Measurements from ENCODE around the gene LSMEM2.
A peak's percentile ranks its signal among the peaks of the same experiment; 100 is the strongest.
"Not testable (repeated sequence)": the region's sequence is repeated elsewhere in the genome, so short reads cannot be mapped to it uniquely, and the experiment has no call there.

LSMEM2 gene

DNA sequence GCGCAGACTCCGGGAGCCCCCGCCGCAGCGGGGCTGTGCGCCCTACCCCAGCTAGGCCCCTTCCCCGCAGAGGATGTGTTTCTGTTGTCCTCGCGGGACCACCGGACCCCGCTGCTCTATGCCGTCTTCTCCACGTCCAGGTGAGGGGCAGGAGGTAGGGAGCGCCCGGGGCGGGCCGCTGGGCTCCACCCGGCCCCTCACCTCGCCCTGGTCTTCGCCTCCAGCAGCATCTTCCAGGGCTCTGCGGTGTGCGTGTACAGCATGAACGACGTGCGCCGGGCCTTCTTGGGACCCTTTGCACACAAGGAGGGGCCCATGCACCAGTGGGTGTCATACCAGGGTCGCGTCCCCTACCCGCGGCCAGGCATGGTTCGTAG, 5.2 kb upstream of the LSMEM2 start:
- in situ Hi-C loops (cut with HindIII; ENCODE audit: low pct_ligation_motif_present, low pct_unique_long_range_greater_than_20kb, low sequenced_read_pairs) = no loop called here
- no peak for DNase-seq

DNA sequence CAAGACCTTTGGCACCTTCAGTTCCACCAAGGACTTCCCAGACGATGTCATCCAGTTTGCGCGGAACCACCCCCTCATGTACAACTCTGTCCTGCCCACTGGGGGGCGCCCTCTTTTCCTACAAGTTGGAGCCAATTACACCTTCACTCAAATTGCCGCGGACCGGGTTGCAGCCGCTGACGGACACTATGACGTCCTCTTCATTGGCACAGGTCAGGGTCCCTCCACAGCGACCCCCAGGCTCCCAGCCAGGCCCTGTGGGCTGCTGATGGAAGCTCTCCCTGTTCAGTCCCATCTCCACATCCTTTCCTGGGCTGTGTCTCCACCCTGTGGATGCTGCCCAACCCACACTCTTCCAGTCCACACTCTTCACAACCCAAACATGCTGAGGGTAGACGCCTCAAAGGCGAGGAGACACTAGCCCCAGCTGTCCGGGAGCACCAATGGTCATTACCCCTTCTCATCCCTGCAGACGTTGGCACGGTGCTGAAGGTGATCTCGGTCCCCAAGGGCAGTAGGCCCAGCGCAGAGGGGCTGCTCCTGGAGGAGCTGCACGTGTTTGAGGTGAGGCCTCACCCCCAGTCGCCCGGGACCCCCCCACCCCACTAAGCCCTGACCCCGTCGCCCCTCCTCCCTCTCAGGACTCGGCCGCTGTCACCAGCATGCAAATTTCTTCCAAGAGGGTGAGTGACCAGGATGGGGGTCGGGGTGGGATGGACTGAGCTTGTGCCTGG, 4.3 kb upstream of the LSMEM2 start:
- in situ Hi-C loops (cut with HindIII; ENCODE audit: low pct_ligation_motif_present, low pct_unique_long_range_greater_than_20kb, low sequenced_read_pairs) = no loop called here
- peak; percentile 58 for DNase-seq

- in situ Hi-C loops (cut with HindIII; ENCODE audit: low pct_ligation_motif_present, low pct_unique_long_range_greater_than_20kb, low sequenced_read_pairs) = no loop called here
- DNase-seq = no peak
Measured at GRCh38 chr3:50275141-50275995, 3.5 kb upstream of the LSMEM2 start.

DNA sequence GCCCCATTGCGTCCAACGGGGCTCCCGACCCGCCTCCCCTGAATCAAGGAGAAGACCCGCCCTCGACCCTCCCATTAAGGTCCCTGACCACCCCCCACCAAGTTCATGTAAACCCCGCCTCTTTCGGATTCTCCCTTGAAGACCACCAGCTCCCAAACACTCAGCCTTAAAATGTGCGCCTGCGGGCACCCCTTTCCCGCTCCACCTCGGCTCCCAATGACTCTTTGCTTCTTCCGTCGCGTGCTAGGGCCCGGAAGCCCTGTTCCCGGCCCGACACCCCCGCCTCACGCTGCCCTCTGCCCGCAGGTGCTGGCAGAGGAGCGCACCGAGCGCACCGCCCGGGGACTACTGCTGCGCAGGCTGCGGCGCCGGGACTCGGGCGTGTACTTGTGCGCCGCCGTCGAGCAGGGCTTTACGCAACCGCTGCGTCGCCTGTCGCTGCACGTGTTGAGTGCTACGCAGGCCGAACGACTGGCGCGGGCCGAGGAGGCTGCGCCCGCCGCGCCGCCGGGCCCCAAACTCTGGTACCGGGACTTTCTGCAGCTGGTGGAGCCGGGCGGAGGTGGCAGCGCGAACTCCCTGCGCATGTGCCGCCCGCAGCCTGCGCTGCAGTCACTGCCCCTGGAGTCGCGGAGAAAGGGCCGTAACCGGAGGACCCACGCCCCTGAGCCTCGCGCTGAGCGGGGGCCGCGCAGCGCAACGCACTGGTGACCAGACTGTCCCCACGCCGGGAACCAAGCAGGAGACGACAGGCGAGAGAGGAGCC, 2.7 kb upstream of the LSMEM2 start:
- in situ Hi-C loops (cut with HindIII; ENCODE audit: low pct_ligation_motif_present, low pct_unique_long_range_greater_than_20kb, low sequenced_read_pairs) = no loop called here
- no peak for DNase-seq

DNA sequence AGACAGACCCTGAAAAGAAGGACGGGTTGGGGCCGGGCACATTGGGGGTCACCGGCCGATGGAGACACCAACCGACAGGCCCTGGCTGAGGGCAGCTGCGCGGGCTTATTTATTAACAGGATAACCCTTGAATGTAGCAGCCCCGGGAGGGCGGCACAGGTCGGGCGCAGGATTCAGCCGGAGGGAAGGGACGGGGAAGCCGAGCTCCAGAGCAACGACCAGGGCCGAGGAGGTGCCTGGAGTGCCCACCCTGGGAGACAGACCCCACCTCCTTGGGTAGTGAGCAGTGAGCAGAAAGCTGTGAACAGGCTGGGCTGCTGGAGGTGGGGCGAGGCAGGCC, 2.2 kb upstream of the LSMEM2 start:
- in situ Hi-C loops (cut with HindIII; ENCODE audit: low pct_ligation_motif_present, low pct_unique_long_range_greater_than_20kb, low sequenced_read_pairs) = no loop called here
- no peak for DNase-seq

GRCh38 chr3:50278123-50278879, 586 bp upstream of the LSMEM2 start:
- no peak for DNase-seq
- in situ Hi-C loops (cut with HindIII; ENCODE audit: low pct_ligation_motif_present, low pct_unique_long_range_greater_than_20kb, low sequenced_read_pairs) = no loop called here

GRCh38 chr3:50279255-50280016, 549 bp downstream of the LSMEM2 start:
- in situ Hi-C loops (cut with HindIII; ENCODE audit: low pct_ligation_motif_present, low pct_unique_long_range_greater_than_20kb, low sequenced_read_pairs) = no loop called here
- no peak for DNase-seq

- DNase-seq; in situ Hi-C loops (cut with HindIII; ENCODE audit: low pct_ligation_motif_present, low pct_unique_long_range_greater_than_20kb, low sequenced_read_pairs): not testable (repeated sequence)
Measured at GRCh38 chr3:50284121-50284520, 5.2 kb downstream of the LSMEM2 start.

DNA sequence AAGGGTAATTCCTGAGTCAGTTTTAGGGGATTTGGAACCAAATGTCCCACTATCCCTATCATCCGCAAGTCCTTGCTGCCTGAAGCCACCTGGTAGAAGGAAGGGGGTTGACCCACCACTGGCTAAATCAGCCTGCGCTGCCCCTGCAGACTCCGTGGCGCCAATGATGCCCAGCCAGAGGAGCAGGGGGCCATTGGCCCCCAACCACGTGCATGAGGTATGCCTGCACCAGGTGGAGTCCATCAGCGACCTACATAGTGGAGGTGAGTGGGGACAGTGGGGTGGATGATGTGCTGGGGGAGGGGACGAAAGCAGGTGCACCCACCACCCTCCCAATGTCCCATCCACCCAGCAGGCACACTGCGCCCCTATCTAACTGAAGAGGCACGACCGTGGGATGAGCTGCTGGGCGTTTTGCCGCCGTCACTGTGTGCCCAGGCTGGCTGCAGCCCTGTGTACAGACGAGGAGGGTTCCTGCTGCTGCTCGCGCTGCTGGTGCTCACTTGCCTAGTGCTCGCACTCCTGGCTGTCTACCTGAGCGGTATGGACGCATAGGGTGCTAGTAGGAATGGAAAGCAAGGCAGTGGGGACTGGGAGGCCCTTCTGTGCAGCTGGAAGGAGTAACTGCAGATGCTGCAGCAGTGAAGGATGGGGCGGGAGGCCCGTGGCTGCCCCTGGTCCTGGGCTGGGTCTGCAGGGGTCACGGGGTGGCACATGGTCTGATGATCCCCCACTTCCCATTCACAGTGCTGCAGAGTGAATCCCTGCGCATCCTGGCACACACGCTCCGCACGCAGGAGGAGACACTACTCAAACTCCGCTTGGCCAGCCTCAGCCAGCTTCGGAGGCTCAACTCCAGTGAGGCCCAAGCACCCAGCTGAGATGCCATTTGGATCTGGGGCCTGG, 7.7 kb downstream of the LSMEM2 start:
- DNase-seq = no peak
- in situ Hi-C loops (cut with HindIII; ENCODE audit: low pct_ligation_motif_present, low pct_unique_long_range_greater_than_20kb, low sequenced_read_pairs) = no loop called here

DNA sequence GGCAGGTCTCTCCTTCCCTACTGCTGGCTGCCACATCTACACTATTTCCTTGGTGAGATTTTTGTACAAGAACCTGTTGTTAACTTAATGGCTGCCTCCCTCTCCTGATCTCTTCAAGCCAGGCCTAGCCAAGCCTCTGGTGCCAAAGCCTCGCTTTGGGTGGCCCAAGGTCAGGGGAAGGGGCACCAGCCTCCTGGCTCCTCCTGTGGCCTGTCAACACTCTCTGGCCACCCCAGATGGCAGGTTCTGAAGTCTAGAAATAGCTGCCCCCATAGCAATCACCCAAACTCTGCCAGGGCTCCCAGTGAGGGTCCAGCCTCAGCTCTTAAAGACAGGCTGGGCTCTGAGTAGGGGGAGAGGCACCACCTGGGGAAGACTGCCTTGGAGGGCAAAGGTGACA, 8.4 kb downstream of the LSMEM2 start:
- in situ Hi-C loops (cut with HindIII; ENCODE audit: low pct_ligation_motif_present, low pct_unique_long_range_greater_than_20kb, low sequenced_read_pairs) = no loop called here
- DNase-seq = no peak

- in situ Hi-C loops (cut with HindIII; ENCODE audit: low pct_ligation_motif_present, low pct_unique_long_range_greater_than_20kb, low sequenced_read_pairs) = no loop called here
- DNase-seq = no peak
Measured at GRCh38 chr3:50288387-50289007, 9.6 kb downstream of the LSMEM2 start.

DNA sequence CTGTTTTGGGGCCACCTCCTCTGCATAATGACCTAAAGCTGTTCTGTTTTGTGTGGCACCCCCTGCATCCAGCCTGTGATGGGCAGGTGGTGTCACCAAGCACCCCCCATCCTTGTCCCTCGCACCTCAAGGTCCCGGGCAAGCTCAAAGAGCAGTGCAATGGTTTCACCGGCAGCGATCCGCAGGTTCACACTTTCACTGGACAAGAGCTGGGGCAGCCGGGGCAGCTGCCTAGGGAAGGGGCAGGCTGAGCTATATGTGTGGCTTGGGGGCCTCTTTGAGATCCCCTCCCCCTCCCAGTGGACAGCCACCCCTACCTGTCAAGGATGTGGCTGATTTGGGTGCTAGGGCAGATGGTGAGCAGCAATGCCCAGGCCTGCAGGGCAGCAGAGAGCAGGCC, 10.2 kb downstream of the LSMEM2 start:
- no peak for DNase-seq
- in situ Hi-C loops (cut with HindIII; ENCODE audit: low pct_ligation_motif_present, low pct_unique_long_range_greater_than_20kb, low sequenced_read_pairs) = no loop called here

- DNase-seq = no peak
- in situ Hi-C loops (cut with HindIII; ENCODE audit: low pct_ligation_motif_present, low pct_unique_long_range_greater_than_20kb, low sequenced_read_pairs) = no loop called here
Measured at GRCh38 chr3:50290161-50290641, 11.3 kb downstream of the LSMEM2 start.

- peak; percentile 95 for DNase-seq
- in situ Hi-C loops (cut with HindIII; ENCODE audit: low pct_ligation_motif_present, low pct_unique_long_range_greater_than_20kb, low sequenced_read_pairs) = no loop called here
Measured at GRCh38 chr3:50292159-50293078, 13.5 kb downstream of the LSMEM2 start, which contains the start of gene IFRD2. IFRD2 (minus strand) TSS chr3:50292429; CDS start chr3:50292274, 155 bp downstream.

- DNase-seq = no peak
- in situ Hi-C loops (cut with HindIII; ENCODE audit: low pct_ligation_motif_present, low pct_unique_long_range_greater_than_20kb, low sequenced_read_pairs) = no loop called here
Measured at GRCh38 chr3:50293079-50293801, 14.4 kb downstream of the LSMEM2 start.

All from ACHN (cell line).